Ectodermal cell (in vitro differentiated cells): Measurements from ENCODE around the gene CLPTM1L.

ENCODE experiments used
- H3K27ac ChIP-seq: 2 replicates; pipeline ENCODE4 v1.7.0; 2013; ENCODE audit warnings: mild to moderate bottlenecking, low read depth, low read length; ENCODE audit not compliant: insufficient read depth, poor library complexity, severe bottlenecking
- H3K27me3 ChIP-seq: 2 replicates; pipeline ENCODE4 v1.7.0; 2013; ENCODE audit warnings: mild to moderate bottlenecking, low read length; ENCODE audit not compliant: insufficient read depth, control insufficient read depth, poor library complexity, severe bottlenecking
- H3K36me3 ChIP-seq: one replicate; pipeline ENCODE4 v1.7.0; 2013; ENCODE audit warnings: low read length; ENCODE audit not compliant: control insufficient read depth, insufficient read depth
- H3K4me1 ChIP-seq: one replicate; pipeline ENCODE4 v1.7.0; 2013; ENCODE audit warnings: low read length; ENCODE audit not compliant: control insufficient read depth, insufficient read depth
- H3K4me3 ChIP-seq: 2 replicates; pipeline ENCODE4 v1.7.0; 2013; ENCODE audit warnings: low read depth, low read length, control low read depth; ENCODE audit not compliant: insufficient read depth
- H3K9me3 ChIP-seq: 2 replicates; pipeline ENCODE4 v1.7.0; 2013; ENCODE audit warnings: mild to moderate bottlenecking, low read length, moderate library complexity; ENCODE audit not compliant: control insufficient read depth
- WGBS, 2 experiments: methylation state at CpG; one replicate each; pipeline ENCODE4 v1.1.7; 2013; ENCODE audit warnings: missing lambda C conversion rate in 2 of 2; 5-methylcytosine and 5-hydroxymethylcytosine counted together

The CLPTM1L gene

GRCh38 chr5:1387876-1388275, 43.0 kb upstream of the CLPTM1L start:
- Histone ChIP-seq H3K4me1 (peaks cover 7% of the 10 kb centered on the region), H3K27ac (no peak overlapping the region), H3K27me3 (peaks cover 64% of the 10 kb centered on the region), H3K9me3 (no peaks in the 10 kb centered on the region), H3K36me3 (no peaks in the 10 kb centered on the region), H3K4me3 (no peak overlapping the region)
- WGBS, 2 experiments = 91 to 92% methylated on average over 5 of the region's 5 CpGs

- peaks cover 7% of the 10 kb centered on the region for H3K4me1 ChIP-seq
- WGBS, 2 experiments = 82% methylated on average over 11 of the region's 11 CpGs
- no peak overlapping the region for H3K27ac ChIP-seq
- H3K4me3 ChIP-seq = no peak overlapping the region
- no peaks in the 10 kb centered on the region for H3K36me3 ChIP-seq
- no peaks in the 10 kb centered on the region for H3K9me3 ChIP-seq
- H3K27me3 ChIP-seq = peaks cover 66% of the 10 kb centered on the region
Measured at GRCh38 chr5:1387059-1387755, 42.3 kb upstream of the CLPTM1L start.

GRCh38 chr5:1386274-1386717, 41.4 kb upstream of the CLPTM1L start:
- no peaks in the 10 kb centered on the region for H3K9me3 ChIP-seq
- 4 to 5% methylated on average over 36 of the region's 36 CpGs for WGBS, 2 experiments
- peak overlapping the region; percentile 42 for H3K4me3 ChIP-seq
- no peaks in the 10 kb centered on the region for H3K36me3 ChIP-seq
- peaks cover 75% of the 10 kb centered on the region for H3K27me3 ChIP-seq
- no peak overlapping the region for H3K27ac ChIP-seq
- H3K4me1 ChIP-seq = peaks cover 7% of the 10 kb centered on the region

- peaks cover 7% of the 10 kb centered on the region for H3K4me1 ChIP-seq
- peak overlapping the region; percentile 42 for H3K4me3 ChIP-seq
- no peaks in the 10 kb centered on the region for H3K36me3 ChIP-seq
- WGBS, 2 experiments = 16 to 17% methylated on average over 48 of the region's 48 CpGs
- H3K27ac ChIP-seq = no peak overlapping the region
- H3K27me3 ChIP-seq = peaks cover 82% of the 10 kb centered on the region
- no peaks in the 10 kb centered on the region for H3K9me3 ChIP-seq
Measured at GRCh38 chr5:1385395-1386273, 40.7 kb upstream of the CLPTM1L start.

GRCh38 chr5:1384521-1384920, 39.6 kb upstream of the CLPTM1L start:
- H3K27me3 ChIP-seq = peaks cover 91% of the 10 kb centered on the region
- no peak overlapping the region for H3K27ac ChIP-seq
- H3K9me3 ChIP-seq = no peaks in the 10 kb centered on the region
- no peaks in the 10 kb centered on the region for H3K36me3 ChIP-seq
- H3K4me1 ChIP-seq = peaks cover 7% of the 10 kb centered on the region
- WGBS, 2 experiments = 89 to 91% methylated on average over 10 of the region's 10 CpGs
- H3K4me3 ChIP-seq = no peak overlapping the region

- 84 to 86% methylated on average over 8 of the region's 8 CpGs for WGBS, 2 experiments
- no peak overlapping the region for H3K27ac ChIP-seq
- H3K27me3 ChIP-seq = peaks cover 86% of the 10 kb centered on the region
- H3K36me3 ChIP-seq = no peaks in the 10 kb centered on the region
- peaks cover 7% of the 10 kb centered on the region for H3K4me1 ChIP-seq
- no peaks in the 10 kb centered on the region for H3K9me3 ChIP-seq
- no peak overlapping the region for H3K4me3 ChIP-seq
Measured at GRCh38 chr5:1383886-1384401, 39.0 kb upstream of the CLPTM1L start.

GRCh38 chr5:1383344-1383743, 38.4 kb upstream of the CLPTM1L start:
- no peak overlapping the region for H3K27ac ChIP-seq
- H3K4me3 ChIP-seq = no peak overlapping the region
- peaks cover 7% of the 10 kb centered on the region for H3K4me1 ChIP-seq
- 87 to 90% methylated on average over 17 of the region's 17 CpGs for WGBS, 2 experiments
- H3K9me3 ChIP-seq = no peaks in the 10 kb centered on the region
- no peaks in the 10 kb centered on the region for H3K36me3 ChIP-seq
- peaks cover 80% of the 10 kb centered on the region for H3K27me3 ChIP-seq

- Histone ChIP-seq H3K9me3 (no peaks in the 10 kb centered on the region), H3K27me3 (peaks cover 69% of the 10 kb centered on the region), H3K4me3 (no peak overlapping the region), H3K36me3 (no peaks in the 10 kb centered on the region), H3K27ac (no peak overlapping the region), H3K4me1 (peaks cover 7% of the 10 kb centered on the region)
- WGBS, 2 experiments = 92 to 94% methylated on average over 18 of the region's 18 CpGs
Measured at GRCh38 chr5:1382248-1382700, 37.4 kb upstream of the CLPTM1L start.

- H3K27me3 ChIP-seq = peaks cover 62% of the 10 kb centered on the region
- H3K9me3 ChIP-seq = no peaks in the 10 kb centered on the region
- H3K4me3 ChIP-seq = no peak overlapping the region
- H3K4me1 ChIP-seq = peaks cover 7% of the 10 kb centered on the region
- no peaks in the 10 kb centered on the region for H3K36me3 ChIP-seq
- H3K27ac ChIP-seq = no peak overlapping the region
- WGBS, 2 experiments = 91% methylated on average over 25 of the region's 25 CpGs
Measured at GRCh38 chr5:1381370-1382247, 36.7 kb upstream of the CLPTM1L start.
